HG03571 (cell line): ENCODE measurements around the gene KRT27.
"Not testable (repeated sequence)": the region's sequence is repeated elsewhere in the genome, so short reads cannot be mapped to it uniquely, and the experiment has no call there.

Experiments
- ATAC-seq: cut with Tn5 transposase; IDR thresholded peaks from one replicate; pipeline ENCODE4 v1.9.1; 2021; ENCODE audit not compliant: unreplicated experiment

The KRT27 gene

GRCh38 chr17:40760105-40761016 lies 22.0 kb downstream of the KRT27 start:
- no peak for ATAC-seq

DNA sequence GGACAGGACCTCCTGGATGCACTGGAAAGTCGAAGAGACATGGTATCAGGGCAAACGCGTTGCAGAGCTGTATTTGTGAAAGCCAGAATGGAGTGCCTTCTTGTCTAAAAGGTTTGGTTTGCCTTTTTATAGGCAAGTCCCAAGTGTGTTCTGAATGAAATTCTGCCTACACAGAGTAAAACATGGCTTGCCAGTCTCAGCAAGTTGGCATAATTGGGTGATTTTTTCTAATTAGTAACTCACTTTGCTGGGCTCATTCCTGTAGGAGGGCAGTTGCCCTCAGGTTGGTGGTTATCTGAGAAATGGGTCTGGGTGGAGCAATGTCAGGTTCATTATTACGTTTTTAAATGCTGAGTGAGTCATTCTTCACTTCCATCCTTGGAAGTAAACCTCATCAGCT lies 27.1 kb downstream of the KRT27 start, which contains the start of gene KRT25:
KRT25 (minus strand) TSS at position 101 of the 400 bp plus-strand sequence; CDS start at position 41, 60 bp downstream.
- no peak for ATAC-seq

GRCh38 chr17:40753804-40754203 lies 28.5 kb downstream of the KRT27 start:
- no peak for ATAC-seq

DNA sequence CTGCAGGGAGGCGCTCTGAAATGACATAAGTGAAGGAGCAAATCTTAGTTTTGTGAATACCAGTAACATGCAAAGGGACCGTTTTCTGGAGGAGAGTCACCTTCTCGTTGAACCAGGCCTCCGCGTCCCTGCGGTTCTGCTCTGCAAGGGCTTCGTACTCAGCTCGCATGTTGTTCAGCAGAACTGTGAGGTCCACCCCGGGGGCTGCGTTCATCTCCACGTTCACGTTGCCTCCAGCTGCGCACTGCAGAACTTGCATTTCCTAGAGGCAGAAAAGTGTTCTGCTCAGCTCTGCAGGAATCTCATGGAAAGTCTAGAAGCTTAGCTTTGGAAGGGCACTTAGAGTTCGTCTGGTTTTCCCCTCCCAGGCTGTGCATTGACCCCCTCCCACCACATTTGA lies 31.3 kb downstream of the KRT27 start:
- no peak for ATAC-seq

DNA sequence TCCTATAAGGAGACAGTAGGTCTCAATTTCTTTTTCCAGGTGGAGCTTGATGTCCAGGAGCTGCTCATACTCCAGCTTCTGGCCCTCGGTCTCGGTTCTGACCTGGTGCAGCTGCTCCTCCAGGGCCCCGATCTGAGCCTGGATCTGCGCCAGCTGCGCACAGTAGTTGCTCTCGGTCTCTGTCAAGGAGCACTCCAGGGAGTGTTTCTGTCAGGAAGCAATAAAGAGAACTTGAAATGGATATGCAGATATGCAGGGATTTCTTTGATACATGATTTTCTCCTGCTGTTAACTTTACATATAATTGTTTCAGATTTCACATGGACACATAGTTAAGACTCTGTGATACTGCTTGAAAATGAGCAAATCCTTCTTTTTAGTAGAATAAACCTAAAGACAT lies 32.0 kb downstream of the KRT27 start:
- ATAC-seq, result no peak

DNA sequence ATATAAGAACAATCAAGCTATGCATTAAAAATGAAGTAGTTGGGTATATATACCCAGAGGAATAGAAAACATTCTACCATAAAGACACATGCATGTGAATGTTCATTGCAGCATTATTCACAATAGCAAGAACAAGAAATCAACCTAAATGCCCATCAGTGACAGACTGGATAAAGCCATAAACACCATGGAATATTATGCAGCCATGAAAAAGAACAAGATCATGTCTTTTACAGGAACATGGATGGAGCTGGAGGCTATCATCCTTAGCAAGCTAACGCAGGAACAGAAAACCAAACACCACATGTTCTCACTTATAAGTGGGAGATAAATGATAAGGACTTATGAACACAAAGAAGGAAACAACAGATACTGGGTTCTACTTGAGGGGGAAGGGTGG lies 33.7 kb downstream of the KRT27 start:
- ATAC-seq, result not testable (repeated sequence)

GRCh38 chr17:40738553-40738952 lies 43.8 kb downstream of the KRT27 start:
- no peak for ATAC-seq

- ATAC-seq, result no peak
Measured at GRCh38 chr17:40735016-40735415, 47.3 kb downstream of the KRT27 start.

DNA sequence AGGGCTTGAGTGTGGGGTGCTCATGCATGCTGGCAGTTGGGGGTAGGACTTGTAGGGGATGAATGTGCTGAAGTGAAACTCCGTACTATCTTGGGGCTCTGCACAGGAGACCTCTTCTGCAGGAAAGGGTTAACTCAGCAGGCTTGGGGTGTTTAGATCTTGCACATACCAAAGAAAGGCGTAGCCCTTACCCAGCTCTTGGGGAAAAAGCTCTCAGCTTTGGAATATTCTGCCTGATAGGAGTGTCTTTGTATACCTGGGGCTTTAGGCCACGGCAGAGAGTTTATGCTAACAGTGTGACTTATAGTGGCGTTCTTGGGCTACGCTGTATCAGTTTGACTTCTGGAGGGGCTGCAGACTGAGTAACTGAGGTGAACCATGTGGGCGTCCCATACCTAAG lies 48.3 kb downstream of the KRT27 start:
- ATAC-seq, result no peak

- no peak for ATAC-seq
Measured at GRCh38 chr17:40730970-40731369, 51.4 kb downstream of the KRT27 start.

GRCh38 chr17:40727447-40728231 lies 54.7 kb downstream of the KRT27 start:
- ATAC-seq, result no peak

GRCh38 chr17:40726919-40727318 lies 55.4 kb downstream of the KRT27 start:
- ATAC-seq, result no peak
